ENCODE results near the gene PCYT2.
"Not testable (repeated sequence)": the region's sequence is repeated elsewhere in the genome, so short reads cannot be mapped to it uniquely, and the experiment has no call there.

The PCYT2 gene

DNA sequence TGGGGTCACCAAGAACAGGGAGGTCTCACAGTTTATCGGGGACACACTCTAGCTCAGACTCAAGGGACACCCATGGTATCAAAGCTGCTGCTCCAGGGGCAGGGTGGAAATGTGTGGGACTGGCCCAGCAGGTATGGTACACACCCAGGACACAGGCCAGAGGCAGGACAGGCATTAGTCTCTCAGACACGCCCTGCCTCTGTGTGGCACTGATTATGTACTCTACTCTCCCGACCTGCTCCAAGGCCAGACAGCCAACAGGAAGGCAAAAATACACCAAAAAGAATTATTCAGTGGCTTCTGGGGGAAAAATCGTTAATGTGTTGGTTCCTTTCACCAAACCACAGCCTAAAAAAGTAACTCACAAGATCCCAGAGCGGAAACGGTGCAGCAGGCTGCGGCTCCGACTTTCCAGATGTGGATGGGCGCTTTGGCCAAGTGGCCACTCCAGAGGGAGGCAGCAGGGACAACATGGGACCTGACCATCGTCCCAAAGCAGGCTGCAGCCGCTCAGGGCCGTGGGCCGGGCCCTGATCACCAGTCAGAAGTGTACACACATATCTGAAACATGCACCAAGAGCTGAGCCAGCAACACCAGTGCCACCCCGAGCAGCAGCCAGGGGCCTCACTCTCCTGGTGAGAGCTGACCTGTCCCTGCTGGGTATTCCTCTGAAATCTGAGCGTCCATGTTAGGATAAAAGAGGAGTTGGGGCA lies 7.8 kb upstream of the PCYT2 start:
- no peak for DNase-seq (ENCODE audit: low read depth, low spot score)
- H3K4me3 ChIP-seq (ENCODE audit: low read depth, low read length) = no peak overlapping the region
- no peak for TF ChIP-seq CTCF (IDR thresholded peaks at IDR 0.05; ENCODE audit: insufficient read depth, low read length, missing control alignments)
- POLR2A ChIA-PET = no interaction called here
- CTCF ChIA-PET = no interaction called here

DNA sequence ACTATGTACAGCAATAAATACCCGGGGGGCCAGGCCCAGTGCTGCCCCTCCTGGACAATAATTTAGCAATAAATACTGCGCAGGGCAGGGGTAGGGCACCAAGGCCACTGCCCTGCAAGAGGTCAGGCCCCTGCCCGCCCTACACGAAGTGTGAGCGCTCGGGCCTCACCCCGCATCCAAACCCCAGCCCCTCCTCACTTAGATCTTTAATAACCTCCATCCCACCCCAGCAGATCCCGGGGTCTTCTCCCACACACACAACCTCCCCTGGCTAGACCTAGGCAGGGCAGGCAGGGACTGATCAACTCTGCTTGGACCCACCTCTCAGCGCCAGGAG lies 7.1 kb upstream of the PCYT2 start:
- DNase-seq (ENCODE audit: low read depth, low spot score); POLR2A ChIA-PET; H3K4me3 ChIP-seq (ENCODE audit: low read depth, low read length); CTCF ChIA-PET: not testable (repeated sequence)

DNA sequence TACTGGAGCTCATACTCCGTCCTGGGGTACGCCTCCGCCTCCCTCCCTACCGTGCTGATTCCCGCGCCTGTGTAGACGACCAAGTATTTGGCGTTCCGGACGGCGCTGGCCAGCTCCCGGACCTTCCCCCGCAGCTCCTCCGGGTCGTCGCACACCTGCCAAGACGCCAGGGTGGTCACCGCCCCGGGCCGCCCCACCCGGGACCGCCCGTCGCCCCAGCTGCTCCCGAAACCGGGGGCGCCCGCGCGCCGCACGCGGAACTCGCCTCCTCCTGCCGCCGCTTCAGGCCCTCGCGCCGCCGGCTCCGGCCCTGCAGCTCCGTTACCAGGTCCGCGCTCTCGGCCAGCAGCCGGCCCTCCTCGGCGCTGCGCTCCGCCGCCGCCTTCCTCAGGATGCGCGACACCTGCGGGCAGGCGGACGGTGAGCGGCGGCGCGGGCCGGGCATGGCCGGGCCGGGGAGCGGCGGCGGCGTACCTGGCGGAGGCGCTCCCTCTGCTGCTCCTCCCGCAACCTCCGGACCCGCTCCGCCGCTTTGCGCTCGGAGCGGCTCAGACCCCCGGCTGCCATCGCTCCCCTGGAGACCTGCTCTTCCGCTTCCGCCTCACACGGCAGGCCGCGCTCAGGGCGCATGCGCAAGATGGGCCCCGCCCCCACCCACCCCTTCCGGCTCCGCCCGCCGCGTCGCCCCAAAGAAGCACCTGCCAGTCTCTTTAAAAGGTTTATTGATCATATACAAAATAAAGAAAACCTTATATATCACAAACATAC lies 6.5 kb upstream of the PCYT2 start, which contains the start of gene SIRT7:
TSS of gene SIRT7 (minus strand) at position 612 of the 768 bp plus-strand sequence. CDS start at position 567, 45 bp downstream.
- TF ChIP-seq CTCF (IDR thresholded peaks at IDR 0.05; ENCODE audit: insufficient read depth, low read length, missing control alignments) = no peak
- H3K4me3 ChIP-seq (ENCODE audit: low read depth, low read length) = peak within 1 kb of the TSS; percentile 69
- ChIA-PET POLR2A (interaction anchor here (1.4 kb wide), 1 partner anchor 8 kb away, joined by 10 read pairs; no protein-coding TSS in a partner anchor), CTCF (interaction anchor here (0.9 to 1.8 kb wide), 5 partner anchors 10 to 112 kb away, joined by 3 to 8 read pairs (median 3); partner anchors contain the start of gene MAFG)
- DNase-seq (ENCODE audit: low read depth, low spot score) = no peak

- no peak for TF ChIP-seq CTCF (IDR thresholded peaks at IDR 0.05; ENCODE audit: insufficient read depth, low read length, missing control alignments)
- POLR2A ChIA-PET = interaction anchor here (1.4 kb wide), 1 partner anchor 10 kb away, joined by 10 read pairs; no protein-coding TSS in a partner anchor
- CTCF ChIA-PET = interaction anchor here (0.6 to 1.8 kb wide), 5 partner anchors 9 to 114 kb away, joined by 3 to 8 read pairs (median 3); partner anchors contain the start of gene MAFG
- peak overlapping the region; percentile 69 for H3K4me3 ChIP-seq (ENCODE audit: low read depth, low read length)
- DNase-seq (ENCODE audit: low read depth, low spot score) = no peak
These were observed 5.2 kb upstream of the PCYT2 start for GRCh38 chr17:81916234-81917001.

DNA sequence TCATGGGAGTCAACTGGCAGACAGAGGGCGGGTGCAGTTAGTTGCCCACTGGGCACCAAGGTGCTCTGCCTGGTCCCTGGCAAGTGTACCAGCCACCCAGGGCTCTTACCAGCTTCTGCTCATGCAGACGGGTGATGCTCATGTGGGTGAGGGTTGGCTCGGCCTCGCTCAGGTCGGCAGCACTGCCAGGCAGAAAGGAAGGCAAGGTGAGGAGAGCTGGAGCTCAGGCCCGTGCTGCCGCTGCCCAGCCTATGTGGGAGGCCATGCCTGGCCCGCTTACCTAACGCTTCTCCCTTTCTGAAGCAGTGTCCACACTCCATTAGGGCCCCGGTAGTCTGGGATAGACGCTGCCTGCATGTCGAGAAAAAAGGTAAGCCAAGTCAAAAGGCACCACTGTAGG lies 4.1 kb upstream of the PCYT2 start:
- no peak for DNase-seq (ENCODE audit: low read depth, low spot score)
- CTCF ChIA-PET = interaction anchor here (0.8 to 1.3 kb wide), 2 partner anchors 11 to 115 kb away, joined by 3 read pairs; no protein-coding TSS in a partner anchor
- no peak overlapping the region for H3K4me3 ChIP-seq (ENCODE audit: low read depth, low read length)
- POLR2A ChIA-PET = interaction anchor here (0.8 kb wide), 1 partner anchor 8 kb away, joined by 3 read pairs; no protein-coding TSS in a partner anchor
- no peak for TF ChIP-seq CTCF (IDR thresholded peaks at IDR 0.05; ENCODE audit: insufficient read depth, low read length, missing control alignments)

GRCh38 chr17:81914103-81914850 lies 3.1 kb upstream of the PCYT2 start:
- TF ChIP-seq CTCF (IDR thresholded peaks at IDR 0.05; ENCODE audit: insufficient read depth, low read length, missing control alignments) = no peak
- H3K4me3 ChIP-seq (ENCODE audit: low read depth, low read length) = no peak overlapping the region
- DNase-seq (ENCODE audit: low read depth, low spot score) = no peak
- CTCF ChIA-PET = interaction anchor here (0.8 kb wide), 1 partner anchor 12 kb away, joined by 3 read pairs; no protein-coding TSS in a partner anchor
- POLR2A ChIA-PET = no interaction called here
